Endothelial cell of umbilical vein (primary cell): ENCODE data around the gene AIG1. TPM values are rescaled to one million over a fixed set of nuclear protein-coding genes. Genes with fewer than 3 reads are reported as not detected.

Source experiments
- Bru-seq: library from RNA; stranded (reverse); fragments of 400-500 nt; gene quantifications from one replicate; lab custom pipeline; 2021; lab: Mats Ljungman, UMichigan
- BruChase-seq, 2 experiments: library from RNA; stranded (reverse); fragments of 400-500 nt; gene quantifications; one replicate each; lab custom pipeline; 2021; lab: Mats Ljungman, UMichigan
- BruUV-seq: library from RNA; stranded (reverse); fragments of 400-500 nt; replicated peaks from 2 replicates; lab custom pipeline; 2021; lab: Mats Ljungman, UMichigan
- CTCF ChIA-PET: fragments of 300-600, 350-600 bp; sonication (Branson Sonifier 250); formaldehyde crosslinking; loops from one replicate; lab custom pipeline; 2021; ENCODE audit warnings: antibody characterized with exemption, inconsistent platforms; lab: Charles Lee
- POLR2A ChIA-PET: fragments of 300-600, 350-600 bp; sonication (Branson Sonifier 250); formaldehyde crosslinking; loops from one replicate; lab custom pipeline; 2021; ENCODE audit warnings: antibody characterized with exemption, inconsistent platforms; lab: Charles Lee
- DNase-seq: peaks from one replicate; pipeline ENCODE4 v3.0.0-alpha.2; 2011; ENCODE audit warnings: low read depth, low spot score
- FAIRE-seq: peaks from 2 replicates; lab custom pipeline; 2011; peaks lifted over from hg19 to GRCh38; lab: Jason Lieb, UNC
- H2AFZ ChIP-seq: 2 replicates; pipeline ENCODE4 v1.6.0; 2012; ENCODE audit warnings: low read depth, low read length, control low read depth, inconsistent platforms
- H3K27ac ChIP-seq: 2 replicates; pipeline ENCODE4 v1.5.1; 2011; ENCODE audit warnings: low read depth, mild to moderate bottlenecking, control low read depth, low read length, moderate library complexity; ENCODE audit not compliant: insufficient read depth
- H3K27me3 ChIP-seq, 2 experiments: 2 replicates each; pipeline versions ENCODE4 v1.6.0 to v1.6.1; 2011; ENCODE audit warnings: low read length in 2 of 2, mixed read lengths in 1 of 2; ENCODE audit not compliant: control insufficient read depth in 2 of 2, insufficient read depth in 2 of 2
- H3K36me3 ChIP-seq, 2 experiments: 2 replicates in 1 of 2; 3 replicates in 1 of 2; pipeline ENCODE4 v1.5.1; 2011; ENCODE audit warnings: low read length in 2 of 2, mild to moderate bottlenecking in 1 of 2, moderate library complexity in 1 of 2; ENCODE audit not compliant: control insufficient read depth in 2 of 2, insufficient read depth in 2 of 2; ENCODE audit errors: extremely low read depth in 1 of 2
- H3K4me1 ChIP-seq: 3 replicates; pipeline ENCODE4 v1.5.1; 2011; ENCODE audit warnings: mild to moderate bottlenecking, low read length; ENCODE audit not compliant: control insufficient read depth, insufficient read depth; ENCODE audit errors: extremely low read depth
- H3K4me2 ChIP-seq: 2 replicates; pipeline ENCODE4 v1.6.1; 2011; ENCODE audit warnings: low read length, control low read depth, mixed read lengths; ENCODE audit not compliant: insufficient read depth
- H3K4me3 ChIP-seq, 3 experiments: fragments of 200-600 bp in 1 of 3; sonication (generic), shearing (Covaris generic) in 1 of 3; replicated peaks in 1 of 3; 2 replicates each; pipeline ENCODE4 v1.5.1; 2011 to 2016; ENCODE audit warnings: control low read depth in 3 of 3, low read length in 3 of 3, mild to moderate bottlenecking in 2 of 3, inconsistent platforms in 1 of 3, low read depth in 1 of 3, moderate library complexity in 1 of 3; ENCODE audit not compliant: insufficient read depth in 1 of 3
- H3K79me2 ChIP-seq: 2 replicates; pipeline ENCODE4 v1.6.0; 2012; ENCODE audit warnings: low read length, inconsistent platforms; ENCODE audit not compliant: control insufficient read depth, insufficient read depth
- H3K9ac ChIP-seq: replicated peaks from 2 replicates; pipeline ENCODE3; 2011; ENCODE audit warnings: low read length, control low read depth; ENCODE audit not compliant: insufficient read depth; ENCODE audit errors: extremely low read depth
- H3K9me1 ChIP-seq: replicated peaks from 3 replicates; pipeline ENCODE4 v1.6.0; 2011; ENCODE audit warnings: mild to moderate bottlenecking, low read length; ENCODE audit not compliant: control insufficient read depth, insufficient read depth; ENCODE audit errors: extremely low read depth
- H3K9me3 ChIP-seq: replicated peaks from 2 replicates; pipeline ENCODE4 v1.5.1; 2012; ENCODE audit warnings: low read length, inconsistent platforms; ENCODE audit not compliant: control insufficient read depth, insufficient read depth
- H4K20me1 ChIP-seq: replicated peaks from 2 replicates; pipeline ENCODE3; 2011; ENCODE audit warnings: mild to moderate bottlenecking, low read length; ENCODE audit not compliant: control insufficient read depth, insufficient read depth; ENCODE audit errors: extremely low read depth
- CTCF ChIP-seq, 2 donors: IDR thresholded peaks; 1 replicate in 1 of 2; 2 replicates in 1 of 2; pipeline ENCODE4 v1.5.1; 2011; ENCODE audit warnings: low read length in 2 of 2, mild to moderate bottlenecking in 2 of 2, moderate library complexity in 2 of 2, control low read depth in 1 of 2, inconsistent platforms in 1 of 2, low read depth in 1 of 2; ENCODE audit not compliant: insufficient read depth in 1 of 2; ENCODE audit errors: extremely low read depth in 1 of 2
- EZH2 ChIP-seq: IDR thresholded peaks from 2 replicates; pipeline ENCODE4 v1.6.1; 2012; ENCODE audit warnings: borderline replicate concordance, low read depth, mild to moderate bottlenecking, moderate library complexity, low read length, inconsistent platforms; ENCODE audit not compliant: severe bottlenecking
- FOS ChIP-seq: IDR thresholded peaks from 2 replicates; pipeline ENCODE4 v1.6.1; 2011; ENCODE audit warnings: mild to moderate bottlenecking, low read length, moderate library complexity, borderline replicate concordance; ENCODE audit not compliant: insufficient read depth
- GATA2 ChIP-seq: IDR thresholded peaks from 2 replicates; pipeline ENCODE4 v1.7.0; 2011; ENCODE audit warnings: low read depth, mild to moderate bottlenecking, moderate library complexity, mixed read lengths, low read length; ENCODE audit not compliant: insufficient read length, insufficient read depth
- JUN ChIP-seq: IDR thresholded peaks from 2 replicates; pipeline ENCODE4 v1.6.1; 2011; ENCODE audit warnings: borderline replicate concordance, low read depth; ENCODE audit not compliant: insufficient read length, insufficient read depth
- MAX ChIP-seq: IDR thresholded peaks from 2 replicates; pipeline ENCODE4 v1.6.1; 2011; ENCODE audit not compliant: insufficient read depth, insufficient read length
- MYC ChIP-seq: IDR thresholded peaks from one replicate; pipeline ENCODE4 v1.6.1; 2011; ENCODE audit warnings: mild to moderate bottlenecking, low read depth, low read length
- POLR2A ChIP-seq: IDR thresholded peaks from 2 replicates; pipeline ENCODE4 v1.6.1; 2012; ENCODE audit warnings: low read depth, mild to moderate bottlenecking, control low read depth, low read length
- POLR2AphosphoS5 ChIP-seq: IDR thresholded peaks from 2 replicates; pipeline ENCODE4 v1.6.1; 2012; ENCODE audit warnings: low read depth, mild to moderate bottlenecking, control low read depth, low read length, moderate library complexity; ENCODE audit not compliant: insufficient read depth
- dilution Hi-C: fragments of 300-500 bp; cut with MboI; formaldehyde crosslinking; loops from one replicate; pipeline ENCODE4 v1.15.0; 2019; ENCODE audit warnings: low sequenced_read_pairs; ENCODE audit not compliant: extremely low pct_ligation_motif_present
- intact Hi-C: fragments of 100-400 bp; cut with micrococcal nuclease; formaldehyde crosslinking; loops from one replicate; pipeline ENCODE4 v1.10.0; 2022
- long read RNA-seq: library from polyadenylated mRNA; stranded (forward); transcript quantifications from one replicate; pipeline ENCODE4 v2.0.0, GENCODE V29; 2021
- polyA minus RNA-seq, 3 experiments: library from RNA; depleted of rRNA, polyadenylated mRNA; stranded (reverse); fragments of >200 nt; gene quantifications; 1 replicate in 1 of 3; 2 replicates in 2 of 3; pipeline ENCODE4 v1.2.3, GENCODE V29; 2011
- polyA plus RNA-seq, 4 experiments: library from polyadenylated mRNA; depleted of rRNA in 3 of 4; stranded (reverse) in 3 of 4; unstranded in 1 of 4; fragments of >200 nt; gene quantifications; 2 replicates each; pipeline versions ENCODE4 v1.2.1 to v1.2.3, GENCODE V29; 2011 to 2012; ENCODE audit warnings: missing spikeins in 1 of 4
- total RNA-seq: library from RNA; stranded (reverse); gene quantifications from 2 replicates; pipeline ENCODE4 v1.2.3, GENCODE V29; 2021

Gene AIG1
- total RNA-seq (17.7 and 18.2 TPM in 2 replicates), polyA plus RNA-seq (20.8 and 22.7 TPM in 2 replicates), polyA minus RNA-seq (17.5 and 27.0 TPM in 2 replicates), Bru-seq, nascent RNA (percentile 55 among the genes with signal in this experiment), BruChase-seq, experiment 1, labeled RNA remaining after a 6-hour chase (percentile 39 among the genes with signal in this experiment), BruChase-seq, experiment 2, labeled RNA remaining after a 2-hour chase (percentile 44 among the genes with signal in this experiment)
- 16.0 and 19.1 TPM in 2 replicates for polyA plus RNA-seq (2011; cell fraction: cytosol; rRNA removed)
- 16.0 and 19.9 TPM in 2 replicates for polyA plus RNA-seq (2011; cell fraction: nucleus; rRNA removed)
- 11.3 and 12.9 TPM in 2 replicates for polyA plus RNA-seq (2012)
- 17.7 TPM for polyA minus RNA-seq (2011; cell fraction: cytosol; rRNA and poly(A)+ RNA removed)
- 17.0 and 23.0 TPM in 2 replicates for polyA minus RNA-seq (2011; cell fraction: nucleus; rRNA and poly(A)+ RNA removed)
- long read RNA-seq, transcript AIG1-202 (6 exons, 1,395 nt) = major isoform, 19 of 35 reads
- long read RNA-seq, partial matches to known transcripts = 2 of 35 reads
- long read RNA-seq, other reads (novel, unspliced or antisense) = 10 of 35 reads

GRCh38 chr6:143060806-143061596 lies at the start of gene AIG1:
TSS of gene AIG1 (plus strand) at chr6:143060889. CDS start at chr6:143060926, 37 bp downstream.
- CTCF ChIA-PET = interaction anchor here (2.7 kb wide), 1 partner anchor 277 kb away, joined by 7 read pairs; no protein-coding TSS in a partner anchor
- FAIRE-seq = no peak
- POLR2A ChIA-PET = no interaction called here

GRCh38 chr6:143014764-143015163 lies 45.9 kb upstream of the AIG1 start:
- POLR2A ChIA-PET = no interaction called here
- H3K27me3 ChIP-seq = no peaks in the 10 kb centered on the region
- dilution Hi-C loops (no loop called here), intact Hi-C loops (no loop called here)
- no peaks in the 10 kb centered on the region for H3K4me1 ChIP-seq
- no peaks in the 10 kb centered on the region for H3K9me3 ChIP-seq
- no peaks in the 10 kb centered on the region for H4K20me1 ChIP-seq
- H2AFZ ChIP-seq = no peak overlapping the region
- no peak overlapping the region for H3K4me3 ChIP-seq
- H3K9me1 ChIP-seq = no peaks in the 10 kb centered on the region
- H3K4me2 ChIP-seq = no peak overlapping the region
- CTCF ChIA-PET = no interaction called here
- H3K27ac ChIP-seq = no peak overlapping the region
- no peak for FAIRE-seq
- no peak for DNase-seq
- TF ChIP-seq JUN (no peak), EZH2 (no peak), POLR2A (no peak), MAX (no peak), FOS (no peak), CTCF (IDR thresholded peaks at IDR 0.05; ENCODE audit: extremely low read depth in 1 of 2, insufficient read depth in 1 of 2, low read depth in 1 of 2, low read length in 2 of 2) (no peak), GATA2 (no peak), POLR2AphosphoS5 (no peak), MYC (no peak)
- no TSS peak for BruUV-seq
- H3K9ac ChIP-seq = no peak overlapping the region
- no peaks in the 10 kb centered on the region for H3K79me2 ChIP-seq
- H3K36me3 ChIP-seq = no peaks in the 10 kb centered on the region

More at GRCh38 chr6:143060806-143061596, at the start of gene AIG1:
- dilution Hi-C loops = no loop called here
- peak within 1 kb of the TSS; percentile 83 for H3K27ac ChIP-seq
- intact Hi-C loops = loop anchor here (1.0 to 10.0 kb wide), 5 partner anchors 115 to 368 kb away; no protein-coding TSS in a partner anchor
- H4K20me1 ChIP-seq = no peaks in the 10 kb centered on the region
- peaks cover 10% of the 10 kb centered on the region for H3K4me1 ChIP-seq
- no peaks in the 10 kb centered on the region for H3K9me1 ChIP-seq
- H3K4me2 ChIP-seq = peak within 1 kb of the TSS; percentile 77
- H3K27me3 ChIP-seq = no peaks in the 10 kb centered on the region
- peak; percentile 63 for DNase-seq
- H2AFZ ChIP-seq = peak within 1 kb of the TSS; percentile 94
- no peaks in the 10 kb centered on the region for H3K36me3 ChIP-seq
- no peaks in the 10 kb centered on the region for H3K79me2 ChIP-seq
- peak within 1 kb of the TSS; percentile 96 for H3K9ac ChIP-seq
- TSS peak; percentile 49 for BruUV-seq
- peak within 1 kb of the TSS; percentile 67 to 76 (median 74) for H3K4me3 ChIP-seq
- no peaks in the 10 kb centered on the region for H3K9me3 ChIP-seq
- TF ChIP-seq POLR2AphosphoS5 (peak; percentile 62), POLR2A (peak; percentile 67), EZH2 (no peak)
